ENCODE data around the gene WDR36. TPM values are rescaled to one million over a fixed set of nuclear protein-coding genes. Genes with fewer than 3 reads are reported as not detected.
A peak's percentile ranks its signal among the peaks of the same experiment; 100 is the strongest.

WDR36 gene
- total and polyA plus RNA-seq, 2 of the 13 experiments (the other 11 are each of a cell fraction or from before 2014, with no cell fraction given) = 18.2 to 40.6 TPM

GRCh38 chr5:111075520-111075919, 16.6 kb upstream of the WDR36 start:
- Histone ChIP-seq H3K4me2 (ENCODE audit: low read depth, low read length) (no peak overlapping the region), H4K20me1 (ENCODE audit: insufficient read depth, low read length) (no peaks in the 10 kb centered on the region), H3K36me3 (replicated peaks in 1 of 2; ENCODE audit: control insufficient read depth in 1 of 2, insufficient read depth in 2 of 2, low read length in 2 of 2) (no peaks in the 10 kb centered on the region), H2AFZ (ENCODE audit: low read length) (no peak overlapping the region), H3K79me2 (ENCODE audit: insufficient read depth, low read length) (no peaks in the 10 kb centered on the region), H3K9me3 (ENCODE audit: low read length) (no peaks in the 10 kb centered on the region), H3K4me1 (ENCODE audit: insufficient read depth, low read length) (peaks cover 15% of the 10 kb centered on the region), H3K27ac (ENCODE audit: extremely low read length, insufficient read depth, low read length) (no peak overlapping the region), H3K4me3 (replicated peaks in 1 of 3; ENCODE audit: insufficient read depth in 1 of 3, low read depth in 2 of 3, low read length in 3 of 3) (no peak overlapping the region), H3K27me3 (ENCODE audit: control insufficient read depth in 1 of 2, insufficient read depth in 2 of 2, low read length in 2 of 2) (peaks cover 0 to 32% of the 10 kb centered on the region in 2 experiments; a peak in 4 of 5 replicates), H3K9ac (ENCODE audit: insufficient read depth, low read depth, low read length) (no peak overlapping the region)
- in situ Hi-C loops (cut with HindIII; ENCODE audit: extremely low pct_ligation_motif_present, low pct_unique_long_range_greater_than_20kb) (no loop called here), intact Hi-C loops (cut with micrococcal nuclease; ENCODE audit: unreplicated experiment) (loop anchor here (1.0 kb wide), 1 partner anchor 46 kb away; no protein-coding TSS in a partner anchor)
- POLR2A ChIA-PET = no interaction called here
- ATAC-seq = no peak
- no peak for FAIRE-seq
- no TSS peak for BruUV-seq (replicated peaks)
- TF ChIP-seq BCLAF1 (IDR thresholded peaks at IDR 0.05) (no peak), CEBPB (IDR thresholded peaks at IDR 0.05; ENCODE audit: borderline replicate concordance, low read depth, low read length) (0 out of 2 replicates have a peak, but pooled peaks have one; percentile 20), MNT (IDR thresholded peaks at IDR 0.05) (peak; percentile 24; the same call in 1 of the 2 replicates), ATF7 (IDR thresholded peaks at IDR 0.05) (peak; percentile 8; the same call in 1 of the 2 replicates), ATF7 (CRISPR knock-in tag; IDR thresholded peaks at IDR 0.05) (no peak)
- CTCF ChIA-PET (ENCODE audit: low intra/inter-chr PET ratio, low total read pairs) = no interaction called here
- no peak for DNase-seq (ENCODE audit: low spot score)
